Pericardium fibroblast (primary cell): ENCODE measurements around the gene SLC7A14. TPM values are rescaled to one million over a fixed set of nuclear protein-coding genes. Genes with fewer than 3 reads are reported as not detected.

Source experiments
- total RNA-seq: library from RNA; depleted of rRNA; stranded (reverse); fragments of >200 nt; gene quantifications from 2 replicates; pipeline ENCODE4 v1.2.3, GENCODE V29; 2015

The SLC7A14 gene
- total RNA-seq = 0.60 and 2.8 TPM in 2 replicates

GRCh38 chr3:170585937-170586310 is at the start of gene SLC7A14:
Gene SLC7A14, minus strand, starts transcription at chr3:170586075. Its CDS starts 59,139 bp downstream, at chr3:170526936.

GRCh38 chr3:170418422-170419398 is 167.2 kb downstream of the SLC7A14 start, which contains the start of gene CLDN11:
Gene CLDN11, plus strand, starts transcription at chr3:170418868. Its CDS starts 199 bp downstream, at chr3:170419067.

Other genes with a start within 250 kb of the SLC7A14 start
- gene SKIL, start 228.4 kb downstream of the SLC7A14 start, total RNA-seq = 28.7 and 42.0 TPM in 2 replicates
- 257 and 430 TPM in 2 replicates for gene CLDN11, start 167.2 kb downstream of the SLC7A14 start, total RNA-seq